Measurements from ENCODE around the gene AZU1.

AZU1 gene

GRCh38 chr19:866769-867300 is 39.2 kb downstream of the AZU1 start:
- no peaks in the 10 kb centered on the region for H3K9me3 Mint-ChIP-seq
- peaks cover 39% of the 10 kb centered on the region for H3K36me3 Mint-ChIP-seq
- H3K27me3 Mint-ChIP-seq: no peaks in the 10 kb centered on the region
- H3K27ac Mint-ChIP-seq: no peak overlapping the region
- ATAC-seq: no peak
- H3K4me3 Mint-ChIP-seq: no peak overlapping the region
- H3K4me1 Mint-ChIP-seq: peaks cover 44% of the 10 kb centered on the region

GRCh38 chr19:867301-867793 is 39.7 kb downstream of the AZU1 start:
- Mint-ChIP-seq H3K4me3 (no peak overlapping the region), H3K9me3 (no peaks in the 10 kb centered on the region), H3K4me1 (peaks cover 48% of the 10 kb centered on the region), H3K36me3 (peaks cover 39% of the 10 kb centered on the region), H3K27ac (no peak overlapping the region), H3K27me3 (no peaks in the 10 kb centered on the region)
- ATAC-seq: no peak

GRCh38 chr19:867855-868457 is 40.3 kb downstream of the AZU1 start:
- Mint-ChIP-seq H3K27me3 (no peaks in the 10 kb centered on the region), H3K4me3 (no peak overlapping the region), H3K4me1 (peaks cover 46% of the 10 kb centered on the region), H3K36me3 (peaks cover 39% of the 10 kb centered on the region), H3K9me3 (no peaks in the 10 kb centered on the region), H3K27ac (no peak overlapping the region)
- ATAC-seq: no peak

GRCh38 chr19:868458-869244 is 41.0 kb downstream of the AZU1 start:
- Mint-ChIP-seq H3K27me3 (no peaks in the 10 kb centered on the region), H3K27ac (no peak overlapping the region), H3K9me3 (no peaks in the 10 kb centered on the region), H3K36me3 (peaks cover 39% of the 10 kb centered on the region), H3K4me3 (no peak overlapping the region), H3K4me1 (peaks cover 39% of the 10 kb centered on the region)
- no peak for ATAC-seq

GRCh38 chr19:869245-870177 is 41.9 kb downstream of the AZU1 start:
- Mint-ChIP-seq H3K4me1 (peaks cover 31% of the 10 kb centered on the region), H3K9me3 (no peaks in the 10 kb centered on the region), H3K36me3 (peaks cover 39% of the 10 kb centered on the region), H3K27me3 (no peaks in the 10 kb centered on the region), H3K27ac (peak overlapping the region; percentile 23), H3K4me3 (no peak overlapping the region)
- ATAC-seq: no peak

GRCh38 chr19:870314-870713 is 42.7 kb downstream of the AZU1 start:
- H3K27ac Mint-ChIP-seq: peak overlapping the region; percentile 23
- no peak overlapping the region for H3K4me3 Mint-ChIP-seq
- ATAC-seq: no peak
- H3K4me1 Mint-ChIP-seq: peaks cover 24% of the 10 kb centered on the region
- H3K36me3 Mint-ChIP-seq: peaks cover 39% of the 10 kb centered on the region
- H3K27me3 Mint-ChIP-seq: no peaks in the 10 kb centered on the region
- H3K9me3 Mint-ChIP-seq: no peaks in the 10 kb centered on the region

GRCh38 chr19:870963-871401 is 43.3 kb downstream of the AZU1 start:
- Mint-ChIP-seq H3K36me3 (peaks cover 40% of the 10 kb centered on the region), H3K27ac (peak overlapping the region; percentile 83), H3K9me3 (no peaks in the 10 kb centered on the region), H3K4me3 (no peak overlapping the region), H3K4me1 (peaks cover 30% of the 10 kb centered on the region), H3K27me3 (no peaks in the 10 kb centered on the region)
- ATAC-seq: no peak

- Mint-ChIP-seq H3K27me3 (no peaks in the 10 kb centered on the region), H3K27ac (peak overlapping the region; percentile 83), H3K4me1 (peaks cover 30% of the 10 kb centered on the region), H3K4me3 (peak overlapping the region; percentile 81), H3K36me3 (peaks cover 45% of the 10 kb centered on the region), H3K9me3 (no peaks in the 10 kb centered on the region)
- peak; percentile 14 for ATAC-seq
Observed at GRCh38 chr19:871446-872265, 44.0 kb downstream of the AZU1 start.

GRCh38 chr19:872266-872951 is 44.8 kb downstream of the AZU1 start:
- Mint-ChIP-seq H3K9me3 (no peaks in the 10 kb centered on the region), H3K27ac (peak overlapping the region; percentile 83), H3K4me1 (peaks cover 30% of the 10 kb centered on the region), H3K4me3 (peak overlapping the region; percentile 81), H3K36me3 (peaks cover 40% of the 10 kb centered on the region), H3K27me3 (no peaks in the 10 kb centered on the region)
- peak; percentile 80 for ATAC-seq

- peaks cover 34% of the 10 kb centered on the region for H3K36me3 Mint-ChIP-seq
- no peaks in the 10 kb centered on the region for H3K9me3 Mint-ChIP-seq
- peak overlapping the region; percentile 60 for H3K4me3 Mint-ChIP-seq
Observed at GRCh38 chr19:873084-873483, 45.4 kb downstream of the AZU1 start.

GRCh38 chr19:873561-874041 is 46.0 kb downstream of the AZU1 start:
- no peak overlapping the region for H3K27ac Mint-ChIP-seq
- H3K36me3 Mint-ChIP-seq: peaks cover 30% of the 10 kb centered on the region
- no peak overlapping the region for H3K4me3 Mint-ChIP-seq
- peaks cover 30% of the 10 kb centered on the region for H3K4me1 Mint-ChIP-seq
- no peaks in the 10 kb centered on the region for H3K9me3 Mint-ChIP-seq
- no peaks in the 10 kb centered on the region for H3K27me3 Mint-ChIP-seq
- no peak for ATAC-seq

More at GRCh38 chr19:873084-873483, 45.4 kb downstream of the AZU1 start:
- H3K27ac Mint-ChIP-seq: peak overlapping the region; percentile 83
- ATAC-seq: peak; percentile 78
- peaks cover 30% of the 10 kb centered on the region for H3K4me1 Mint-ChIP-seq
- no peaks in the 10 kb centered on the region for H3K27me3 Mint-ChIP-seq

- Mint-ChIP-seq H3K27me3 (no peaks in the 10 kb centered on the region), H3K27ac (no peak overlapping the region), H3K4me1 (peaks cover 37% of the 10 kb centered on the region), H3K9me3 (no peaks in the 10 kb centered on the region), H3K4me3 (no peak overlapping the region), H3K36me3 (peaks cover 30% of the 10 kb centered on the region)
- no peak for ATAC-seq
Observed at GRCh38 chr19:875265-875879, 47.7 kb downstream of the AZU1 start.

- no peak for ATAC-seq
- H3K4me3 Mint-ChIP-seq: no peak overlapping the region
- H3K9me3 Mint-ChIP-seq: no peaks in the 10 kb centered on the region
- peaks cover 34% of the 10 kb centered on the region for H3K4me1 Mint-ChIP-seq
- H3K27ac Mint-ChIP-seq: no peak overlapping the region
- peaks cover 24% of the 10 kb centered on the region for H3K36me3 Mint-ChIP-seq
- no peaks in the 10 kb centered on the region for H3K27me3 Mint-ChIP-seq
Observed at GRCh38 chr19:876089-876488, 48.5 kb downstream of the AZU1 start.

Data from stimulated activated memory B cell treated with anti-CD40 and anti-IgM and Interleukin-4, amounts not matched to agents 10 μg/mL and 1 μg/mL and 100 μg/mL, for 72 hours (primary cell).